IMR-90 (cell line): ENCODE results near the gene ZNF425. TPM values are rescaled to one million over a fixed set of nuclear protein-coding genes. Genes with fewer than 3 reads are reported as not detected.

Experiments
- ATAC-seq: fragments of 200-7000 bp; cut with Tn5 transposase; 2 replicates; pipeline ENCODE4 v1.9.1; 2020; ENCODE audit warnings: low read depth, mild to moderate bottlenecking, moderate library complexity
- BruUV-seq: library from RNA; stranded (reverse); fragments of 400-500 nt; replicated peaks from 2 replicates; lab custom pipeline; 2021; lab: Mats Ljungman, UMichigan
- CTCF ChIA-PET: fragments of 300-600 bp; formaldehyde crosslinking; extraction: SDS; loops from one replicate; lab custom pipeline; 2021; ENCODE audit warnings: antibody characterized with exemption; lab: Yijun Ruan, JAX
- POLR2A ChIA-PET: fragments of 300-600 bp; sonication (Branson Sonifier 250); formaldehyde crosslinking; loops from one replicate; lab custom pipeline; 2022; ENCODE audit warnings: antibody characterized with exemption; ENCODE audit not compliant: unreplicated experiment; lab: Charles Lee
- DNase-seq: peaks from one replicate; pipeline ENCODE4 v3.0.0; 2013
- H2AFZ ChIP-seq: replicated peaks from 2 replicates; pipeline ENCODE3; 2013; ENCODE audit warnings: low read length, mild to moderate bottlenecking; ENCODE audit not compliant: poor library complexity
- H2AK5ac ChIP-seq: 2 replicates; pipeline ENCODE4 v1.6.1; 2013; ENCODE audit warnings: low read depth, low read length, inconsistent platforms
- H2AK9ac ChIP-seq: replicated peaks from 2 replicates; pipeline ENCODE3; 2013; ENCODE audit warnings: mild to moderate bottlenecking, low read depth, low read length, moderate library complexity; ENCODE audit not compliant: poor library complexity
- H2BK120ac ChIP-seq: 2 replicates; pipeline ENCODE4 v1.6.1; 2013; ENCODE audit warnings: low read depth, low read length, inconsistent platforms
- H2BK15ac ChIP-seq: 3 replicates; pipeline ENCODE4 v1.6.1; 2013; ENCODE audit warnings: low read depth, low read length, inconsistent platforms
- H2BK20ac ChIP-seq: 2 replicates; pipeline ENCODE4 v1.6.1; 2013; ENCODE audit warnings: low read depth, mild to moderate bottlenecking, inconsistent platforms, low read length, moderate library complexity
- H2BK5ac ChIP-seq: 2 replicates; pipeline ENCODE4 v1.6.1; 2013; ENCODE audit warnings: mild to moderate bottlenecking, low read depth, low read length, inconsistent platforms; ENCODE audit not compliant: poor library complexity, severe bottlenecking
- H3K14ac ChIP-seq: replicated peaks from 2 replicates; pipeline ENCODE4 v1.6.1; 2013; ENCODE audit warnings: low read depth, low read length, inconsistent platforms
- H3K18ac ChIP-seq: 2 replicates; pipeline ENCODE4 v1.6.1; 2013; ENCODE audit warnings: low read depth, low read length, control low read depth
- H3K23ac ChIP-seq: 2 replicates; pipeline ENCODE4 v1.6.1; 2013; ENCODE audit warnings: low read depth, low read length, inconsistent platforms
- H3K27ac ChIP-seq: 2 replicates; pipeline ENCODE4 v1.5.1; 2013; ENCODE audit warnings: mild to moderate bottlenecking, control low read depth, low read length; ENCODE audit not compliant: insufficient read depth
- H3K27me3 ChIP-seq: 2 replicates; pipeline ENCODE4 v1.6.1; 2013; ENCODE audit warnings: low read length; ENCODE audit not compliant: control insufficient read depth, insufficient read depth
- H3K36me3 ChIP-seq: 2 replicates; pipeline ENCODE4 v1.6.1; 2013; ENCODE audit warnings: low read length, mixed read lengths; ENCODE audit not compliant: control insufficient read depth, insufficient read depth
- H3K4ac ChIP-seq: 2 replicates; pipeline ENCODE4 v1.6.1; 2013; ENCODE audit warnings: low read depth, low read length, inconsistent platforms
- H3K4me1 ChIP-seq: 2 replicates; pipeline ENCODE4 v1.6.1; 2013; ENCODE audit warnings: low read length, mixed read lengths; ENCODE audit not compliant: control insufficient read depth, insufficient read depth
- H3K4me2 ChIP-seq: 2 replicates; pipeline ENCODE4 v1.6.1; 2013; ENCODE audit warnings: low read depth, mild to moderate bottlenecking, control low read depth, low read length, moderate library complexity
- H3K4me3 ChIP-seq: 2 replicates; pipeline ENCODE4 v1.5.1; 2013; ENCODE audit warnings: low read depth, mild to moderate bottlenecking, control low read depth, low read length, moderate library complexity; ENCODE audit not compliant: insufficient read depth
- H3K56ac ChIP-seq: 2 replicates; pipeline ENCODE4 v1.6.1; 2013; ENCODE audit warnings: low read length, inconsistent platforms; ENCODE audit not compliant: insufficient read depth; ENCODE audit errors: extremely low read depth
- H3K79me1 ChIP-seq, 2 experiments: 2 replicates each; pipeline ENCODE4 v1.6.1; 2013; ENCODE audit warnings: low read length in 2 of 2, inconsistent platforms in 1 of 2, low read depth in 1 of 2
- H3K9ac ChIP-seq: 2 replicates; pipeline ENCODE4 v1.6.1; 2013; ENCODE audit warnings: low read depth, low read length, control low read depth
- H3K9me1 ChIP-seq: 2 replicates; pipeline ENCODE4 v1.6.1; 2013; ENCODE audit warnings: low read length, inconsistent platforms; ENCODE audit not compliant: insufficient read depth
- H3K9me3 ChIP-seq: 2 replicates; pipeline ENCODE4 v1.6.1; 2013; ENCODE audit warnings: low read length; ENCODE audit not compliant: control insufficient read depth, insufficient read depth
- H4K20me1 ChIP-seq: 2 replicates; pipeline ENCODE4 v1.6.1; 2013; ENCODE audit warnings: low read length, inconsistent platforms; ENCODE audit not compliant: insufficient read depth
- H4K5ac ChIP-seq: 2 replicates; pipeline ENCODE4 v1.6.1; 2013; ENCODE audit warnings: mild to moderate bottlenecking, low read depth, low read length, control low read depth
- H4K8ac ChIP-seq, 2 experiments: 2 replicates each; pipeline ENCODE4 v1.6.1; 2013; ENCODE audit warnings: low read depth in 2 of 2, low read length in 2 of 2, control low read depth in 1 of 2, inconsistent platforms in 1 of 2
- H4K91ac ChIP-seq: 2 replicates; pipeline ENCODE4 v1.6.1; 2013; ENCODE audit warnings: low read depth, low read length, inconsistent platforms; ENCODE audit not compliant: insufficient read depth
- BHLHE40 ChIP-seq: fragments of 150-350 bp; IDR thresholded peaks from 2 replicates; pipeline ENCODE4 v1.6.1; 2016; ENCODE audit warnings: mild to moderate bottlenecking, low read depth, low read length
- CHD1 ChIP-seq: IDR thresholded peaks from 2 replicates; pipeline ENCODE4 v1.6.1; 2012; ENCODE audit warnings: low read depth, low read length, improper control_type of control experiment
- FOS ChIP-seq: fragments of 150-350 bp; IDR thresholded peaks from 2 replicates; pipeline ENCODE4 v1.6.1; 2016; ENCODE audit warnings: low read depth, low read length
- MXI1 ChIP-seq: IDR thresholded peaks from 2 replicates; pipeline ENCODE4 v1.6.1; 2012; ENCODE audit warnings: low read depth, mild to moderate bottlenecking, low read length, moderate library complexity, borderline replicate concordance
- POLR2A ChIP-seq: IDR thresholded peaks from 2 replicates; pipeline ENCODE4 v1.6.1; 2012; ENCODE audit warnings: mild to moderate bottlenecking, low read depth, low read length
- RCOR1 ChIP-seq: IDR thresholded peaks from 2 replicates; pipeline ENCODE4 v1.6.1; 2012; ENCODE audit warnings: mild to moderate bottlenecking, low read length, improper control_type of control experiment; ENCODE audit not compliant: insufficient replicate concordance
- WGBS, 2 experiments: methylation state at CpG; one replicate each; pipeline versions ENCODE4 v1.1.5 to v1.1.7; 2013; ENCODE audit warnings: missing lambda C conversion rate in 2 of 2; ENCODE audit not compliant: insufficient read length in 1 of 2; ENCODE audit errors: extremely low coverage in 2 of 2; 5-methylcytosine and 5-hydroxymethylcytosine counted together
- dilution Hi-C: fragments of 300-500 bp; cut with HindIII; formaldehyde crosslinking; loops from one replicate; pipeline ENCODE4 v1.14.3; 2018; ENCODE audit warnings: low sequenced_read_pairs; ENCODE audit not compliant: unreplicated experiment
- in situ Hi-C: fragments of 300-500 bp; cut with MboI; formaldehyde crosslinking; loops from 3 replicates; pipeline ENCODE4 v1.14.3; 2019; ENCODE audit warnings: low sequenced_read_pairs, inconsistent platforms, mixed read lengths
- intact Hi-C: fragments of 100-400 bp; cut with micrococcal nuclease; formaldehyde crosslinking; loops from 2 replicates; pipeline ENCODE4 v1.10.0; 2022
- polyA plus RNA-seq, 3 experiments: library from polyadenylated mRNA; depleted of rRNA; stranded (reverse); fragments of >200 nt; gene quantifications; 2 replicates each; pipeline ENCODE4 v1.2.3, GENCODE V29; 2012; ENCODE audit warnings: low replicate concordance in 1 of 3
- total RNA-seq: library from RNA; depleted of rRNA; stranded (reverse); fragments of >200 nt; gene quantifications from 2 replicates; pipeline ENCODE4 v1.2.3, GENCODE V29; 2012
- TF ChIP-seq, protein P1 (sequence below): fragments of 150-350 bp; IDR thresholded peaks from 2 replicates; pipeline ENCODE4 v1.6.1; 2016; ENCODE audit warnings: low read depth, mild to moderate bottlenecking, low read length, moderate library complexity, borderline replicate concordance

ZNF425 gene
- total and polyA plus RNA-seq, 2 of the 4 experiments (the other 2 are of a cell fraction) = 1.2 to 2.3 TPM

DNA sequence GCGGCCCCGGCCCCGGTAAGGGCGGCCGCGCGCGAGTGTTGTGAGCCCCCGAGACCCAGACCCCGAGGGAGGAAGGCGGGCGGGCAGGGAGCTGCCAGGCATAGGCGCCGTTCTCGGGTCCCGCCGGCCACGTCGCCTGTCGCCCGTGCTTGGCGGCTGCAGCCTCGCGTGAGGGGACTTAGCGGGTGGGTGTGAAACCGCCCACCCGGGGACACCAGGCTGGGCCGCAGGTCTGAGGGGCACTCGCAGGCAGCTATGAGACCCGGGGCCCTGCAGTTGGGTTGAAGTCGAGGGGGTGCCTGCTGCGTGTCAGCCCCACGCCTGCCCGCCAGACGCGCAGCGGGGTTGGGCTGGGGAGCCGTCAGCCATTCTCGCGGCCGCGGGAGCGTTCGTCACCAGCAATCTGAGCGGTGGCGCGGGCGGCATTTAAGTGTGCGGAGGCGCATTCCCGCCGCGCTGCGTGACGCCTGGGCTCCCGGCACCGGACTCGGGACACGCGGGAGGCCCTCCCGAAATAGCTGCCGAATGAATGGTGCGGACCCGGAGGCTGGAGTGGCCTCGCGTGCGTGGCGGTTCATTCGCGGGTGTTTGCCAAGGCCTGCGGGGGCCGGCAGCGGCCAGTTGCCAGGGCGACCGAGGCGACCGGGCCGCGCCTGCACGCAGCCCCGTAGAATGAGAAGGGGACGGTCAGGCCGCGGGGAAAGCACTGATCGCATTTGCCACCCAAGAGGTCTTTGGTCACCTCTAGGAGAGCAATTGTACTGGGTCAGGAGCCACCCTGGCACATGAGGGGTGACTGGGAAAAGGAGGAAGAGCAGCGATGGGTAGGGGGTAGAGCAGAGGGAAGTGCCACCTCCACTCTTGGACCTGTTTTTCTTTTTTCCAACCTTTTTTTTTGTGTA is 21.9 kb upstream of the ZNF425 start:
- no peaks in the 10 kb centered on the region for H3K36me3 ChIP-seq
- H3K56ac ChIP-seq = peak overlapping the region; percentile 53; the same call in 1 of the 2 replicates
- no peak overlapping the region for H2BK20ac ChIP-seq
- peak overlapping the region; percentile 62 for H2BK5ac ChIP-seq
- peak overlapping the region; percentile 38 for H3K14ac ChIP-seq
- ATAC-seq (peak; percentile 58), DNase-seq (peak; percentile 51)
- H3K27ac ChIP-seq = peak overlapping the region; percentile 63
- H3K4me1 ChIP-seq = 0 out of 2 replicates have a peak, but pooled peaks cover 2% of the 10 kb centered on the region
- in situ Hi-C loops = no loop called here
- no peaks in the 10 kb centered on the region for H3K9me3 ChIP-seq
- H3K4me2 ChIP-seq = peak overlapping the region; percentile 83
- H2BK15ac ChIP-seq = no peak overlapping the region
- H3K4me3 ChIP-seq = peak overlapping the region; percentile 67
- peak overlapping the region; percentile 92 for H2AK9ac ChIP-seq
- H3K9me1 ChIP-seq = peaks cover 12% of the 10 kb centered on the region
- H4K8ac ChIP-seq = peak overlapping the region; percentile 74 to 99; a peak in 2 of 4 replicates
- peaks cover 5 to 38% of the 10 kb centered on the region in 2 experiments; a peak in 3 of 4 replicates for H3K79me1 ChIP-seq
- intact Hi-C loops = loop anchor here (1.0 kb wide), 1 partner anchor 22 kb away; the partner anchor contains the start of gene ZNF425
- H2AFZ ChIP-seq = peak overlapping the region; percentile 98
- dilution Hi-C loops = no loop called here
- peak overlapping the region; percentile 54 for H3K23ac ChIP-seq
- peaks cover 21% of the 10 kb centered on the region for H4K20me1 ChIP-seq
- H3K18ac ChIP-seq = no peak overlapping the region
- no peak overlapping the region for H4K91ac ChIP-seq
- no peak overlapping the region for H4K5ac ChIP-seq
- BruUV-seq = no TSS peak
- H2BK120ac ChIP-seq = no peak overlapping the region
- H3K27me3 ChIP-seq = no peaks in the 10 kb centered on the region
- H2AK5ac ChIP-seq = peak overlapping the region; percentile 76; the same call in 1 of the 2 replicates
- 0% methylated on average over 49 of the region's 86 CpGs; no CpG with 5 or more reads in 1 of the 2 experiments for WGBS, 2 experiments
- POLR2A ChIA-PET = no interaction called here
- H3K9ac ChIP-seq = peak overlapping the region; percentile 83
- CTCF ChIA-PET = interaction anchor here (0.5 to 1.9 kb wide), 6 partner anchors 12 to 56 kb away, joined by 3 to 5 read pairs (median 4); partner anchors contain the start of gene ZNF282
- TF ChIP-seq, protein P1, sequence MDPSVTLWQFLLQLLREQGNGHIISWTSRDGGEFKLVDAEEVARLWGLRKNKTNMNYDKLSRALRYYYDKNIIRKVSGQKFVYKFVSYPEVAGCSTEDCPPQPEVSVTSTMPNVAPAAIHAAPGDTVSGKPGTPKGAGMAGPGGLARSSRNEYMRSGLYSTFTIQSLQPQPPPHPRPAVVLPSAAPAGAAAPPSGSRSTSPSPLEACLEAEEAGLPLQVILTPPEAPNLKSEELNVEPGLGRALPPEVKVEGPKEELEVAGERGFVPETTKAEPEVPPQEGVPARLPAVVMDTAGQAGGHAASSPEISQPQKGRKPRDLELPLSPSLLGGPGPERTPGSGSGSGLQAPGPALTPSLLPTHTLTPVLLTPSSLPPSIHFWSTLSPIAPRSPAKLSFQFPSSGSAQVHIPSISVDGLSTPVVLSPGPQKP = no peak
- TF ChIP-seq RCOR1 = no peak
- TF ChIP-seq BHLHE40 = peak; percentile 65
- TF ChIP-seq MXI1 = peak; percentile 79; the same call in 1 of the 2 replicates
- no peak; the same call in 1 of the 2 replicates for TF ChIP-seq CHD1
- no peak for TF ChIP-seq FOS
- peak; percentile 22; the same call in 1 of the 2 replicates for TF ChIP-seq POLR2A
- peak overlapping the region; percentile 45 for H3K4ac ChIP-seq
